GM12878 (cell line): ENCODE results near the gene LCOR. TPM values are rescaled to one million over a fixed set of nuclear protein-coding genes. Genes with fewer than 3 reads are reported as not detected.

Experiments used
- ATF2 ChIP-seq: IDR thresholded peaks from 2 replicates; pipeline ENCODE4 v1.6.1; 2012; ENCODE audit warnings: low read length, inconsistent platforms
- BMI1 ChIP-seq: fragments of 450-650 bp; IDR thresholded peaks from 2 replicates; pipeline ENCODE4 v1.6.1; 2016; ENCODE audit warnings: mild to moderate bottlenecking, moderate library complexity, borderline replicate concordance
- BRCA1 ChIP-seq: IDR thresholded peaks from 2 replicates; pipeline ENCODE4 v1.6.1; 2011; ENCODE audit warnings: low read depth, low read length, improper control_type of control experiment
- ETV6 ChIP-seq, 2 experiments: fragments of 450-650 bp in 1 of 2; IDR thresholded peaks in 1 of 2; conservative IDR thresholded peaks in 1 of 2; 2 replicates each; pipeline ENCODE4 v1.6.1; 2014; ENCODE audit warnings: antibody characterized with exemption in 1 of 2, borderline replicate concordance in 1 of 2, low read depth in 1 of 2, mild to moderate bottlenecking in 1 of 2, moderate library complexity in 1 of 2
- FOS ChIP-seq: IDR thresholded peaks from 3 replicates; pipeline ENCODE4 v1.6.1; 2011; ENCODE audit warnings: borderline replicate concordance; ENCODE audit not compliant: insufficient read length; ENCODE audit errors: extremely low read depth
- HCFC1 ChIP-seq: fragments of 150-350 bp; IDR thresholded peaks from 2 replicates; pipeline ENCODE4 v1.6.1; 2014; ENCODE audit warnings: low read length
- HDAC2 ChIP-seq: fragments of 200-600 bp; sonication (generic); IDR thresholded peaks from 2 replicates; pipeline ENCODE4 v1.6.1; 2017
- HDAC6 ChIP-seq: fragments of 200-600 bp; sonication (generic); IDR thresholded peaks from one replicate; pipeline ENCODE4 v1.8.0; 2017; ENCODE audit warnings: antibody characterized with exemption; ENCODE audit not compliant: unreplicated experiment
- IKZF2 ChIP-seq, 2 experiments: fragments of 450-650 bp; IDR thresholded peaks; 2 replicates each; pipeline ENCODE4 v1.6.1; 2017; ENCODE audit warnings: mild to moderate bottlenecking in 2 of 2, moderate library complexity in 2 of 2
- MEF2B ChIP-seq: fragments of 450-650 bp; IDR thresholded peaks from 2 replicates; pipeline ENCODE4 v1.6.1; 2018; ENCODE audit warnings: mild to moderate bottlenecking, moderate library complexity; ENCODE audit not compliant: partially characterized antibody, poor library complexity, severe bottlenecking
- MXI1 ChIP-seq: fragments of 150-350 bp; IDR thresholded peaks from 2 replicates; pipeline ENCODE4 v1.6.1; 2011; ENCODE audit warnings: low read depth, mild to moderate bottlenecking, inconsistent platforms, low read length, improper control_type of control experiment
- NR2F1 ChIP-seq: fragments of 450-650 bp; conservative IDR thresholded peaks from 2 replicates; pipeline ENCODE4 v1.6.1; 2017; ENCODE audit warnings: mild to moderate bottlenecking
- NRF1 ChIP-seq: conservative IDR thresholded peaks from 2 replicates; pipeline ENCODE4 v1.6.1; 2011; ENCODE audit warnings: mild to moderate bottlenecking, low read depth, low read length, improper control_type of control experiment
- PML ChIP-seq: IDR thresholded peaks from 2 replicates; pipeline ENCODE4 v1.6.1; 2012; ENCODE audit warnings: low read length, inconsistent platforms
- POU2F2 ChIP-seq: IDR thresholded peaks from 3 replicates; pipeline ENCODE4 v1.6.1; 2011; ENCODE audit warnings: low read depth, mild to moderate bottlenecking, low read length, borderline replicate concordance
- RBBP5 ChIP-seq: fragments of 200-600 bp; sonication (generic); conservative IDR thresholded peaks from 2 replicates; pipeline ENCODE4 v1.6.1; 2016
- RELB ChIP-seq: fragments of 450-650 bp; IDR thresholded peaks from 2 replicates; pipeline ENCODE4 v1.6.1; 2017; ENCODE audit warnings: low read depth, mild to moderate bottlenecking, moderate library complexity
- REST ChIP-seq: IDR thresholded peaks from 2 replicates; pipeline ENCODE4 v1.6.1; 2012; ENCODE audit warnings: mild to moderate bottlenecking, low read depth, low read length
- SMAD1 ChIP-seq: fragments of 450-650 bp; IDR thresholded peaks from 2 replicates; pipeline ENCODE4 v1.6.1; 2018; ENCODE audit warnings: mild to moderate bottlenecking, low read depth; ENCODE audit not compliant: partially characterized antibody
- SUPT20H ChIP-seq: IDR thresholded peaks from 2 replicates; pipeline ENCODE4 v1.6.1; 2011; ENCODE audit warnings: low read depth, mild to moderate bottlenecking, low read length, moderate library complexity, borderline replicate concordance; ENCODE audit not compliant: control insufficient read depth
- TCF12 ChIP-seq: IDR thresholded peaks from 2 replicates; pipeline ENCODE4 v1.6.1; 2011; ENCODE audit warnings: low read depth, mild to moderate bottlenecking, low read length
- TCF3 ChIP-seq: IDR thresholded peaks from 2 replicates; pipeline ENCODE4 v1.6.1; 2012; ENCODE audit warnings: low read depth, mild to moderate bottlenecking, low read length, borderline replicate concordance; ENCODE audit not compliant: insufficient read depth
- USF2 ChIP-seq: IDR thresholded peaks from 2 replicates; pipeline ENCODE4 v1.6.1; 2011; ENCODE audit warnings: low read depth, low read length, improper control_type of control experiment, borderline replicate concordance
- ZNF217 ChIP-seq: fragments of 450-650 bp; IDR thresholded peaks from 2 replicates; pipeline ENCODE4 v1.6.1; 2017; ENCODE audit warnings: antibody characterized with exemption, mild to moderate bottlenecking
- polyA plus RNA-seq, 11 experiments: library from polyadenylated mRNA; depleted of rRNA in 4 of 11; unstranded in 6 of 11; stranded (reverse) in 5 of 11; fragments of >200 nt; fragmentation: Nextera tagmentation in 4 of 11; fragmentation: Illumina TruSeq in 1 of 11; extraction: Ambion mirVana in 4 of 11; extraction: Trizol in 1 of 11; gene quantifications; 1 replicate in 1 of 11; 2 replicates in 10 of 11; pipeline versions ENCODE4 v1.2.1 to v1.2.3, GENCODE V29; 2011 to 2016; ENCODE audit warnings: inconsistent platforms in 2 of 11, missing spikeins in 2 of 11, low read depth in 1 of 11
- total RNA-seq, 4 experiments: library from RNA; depleted of rRNA in 3 of 4; stranded (reverse); fragments of >200 nt in 3 of 4; fragmentation: Illumina TruSeq in 1 of 4; extraction: Trizol in 1 of 4; gene quantifications; 2 replicates each; pipeline versions ENCODE4 v1.2.1 to v1.2.3, GENCODE V29; 2013 to 2021

The LCOR gene
- total and polyA plus RNA-seq, 10 of the 15 experiments (the other 5 are each of a cell fraction or from before 2014, with no cell fraction given), result 1.6 to 22.0 (median 13.2) TPM

GRCh38 chr10:96863922-96864543 lies 31.9 kb downstream of the LCOR start (continued):
- TF ChIP-seq ATF2 (peak; percentile 8; the same call in 1 of the 2 replicates), USF2 (no peak), REST (no peak), SUPT20H (no peak), NR2F1 (peak; percentile 61), PML (no peak), ZNF217 (peak; percentile 50; the same call in 1 of the 2 replicates), HCFC1 (no peak), MEF2B (no peak), BRCA1 (no peak), NRF1 (no peak), FOS (no peak), SMAD1 (no peak), MXI1 (no peak), POU2F2 (no peak), HDAC6 (no peak), RELB (peak; percentile 52; the same call in 1 of the 2 replicates), BMI1 (0 out of 2 replicates have a peak, but pooled peaks have one; percentile 26), ETV6 (conservative IDR thresholded peaks at IDR 0.05 in 1 of 2, IDR thresholded peaks at IDR 0.05 in 1 of 2; ENCODE audit: borderline replicate concordance in 1 of 2, low read depth in 1 of 2) (peak in 1 of 2 experiments; percentile 80; a peak in 1 of 4 replicates), TCF12 (0 out of 2 replicates have a peak, but pooled peaks have one; percentile 49), HDAC2 (no peak), IKZF2 (IDR thresholded peaks at IDR 0.05) (peak; percentile 62 to 69; a peak in 3 of 4 replicates), RBBP5 (no peak), TCF3 (0 out of 2 replicates have a peak, but pooled peaks have one; percentile 23)
